ENCODE measurements around the gene ZNF274. TPM values are rescaled to one million over a fixed set of nuclear protein-coding genes. Genes with fewer than 3 reads are reported as not detected.

The ZNF274 gene
- total RNA-seq, 1 experiment from 2014 or later: 34.0 TPM

DNA sequence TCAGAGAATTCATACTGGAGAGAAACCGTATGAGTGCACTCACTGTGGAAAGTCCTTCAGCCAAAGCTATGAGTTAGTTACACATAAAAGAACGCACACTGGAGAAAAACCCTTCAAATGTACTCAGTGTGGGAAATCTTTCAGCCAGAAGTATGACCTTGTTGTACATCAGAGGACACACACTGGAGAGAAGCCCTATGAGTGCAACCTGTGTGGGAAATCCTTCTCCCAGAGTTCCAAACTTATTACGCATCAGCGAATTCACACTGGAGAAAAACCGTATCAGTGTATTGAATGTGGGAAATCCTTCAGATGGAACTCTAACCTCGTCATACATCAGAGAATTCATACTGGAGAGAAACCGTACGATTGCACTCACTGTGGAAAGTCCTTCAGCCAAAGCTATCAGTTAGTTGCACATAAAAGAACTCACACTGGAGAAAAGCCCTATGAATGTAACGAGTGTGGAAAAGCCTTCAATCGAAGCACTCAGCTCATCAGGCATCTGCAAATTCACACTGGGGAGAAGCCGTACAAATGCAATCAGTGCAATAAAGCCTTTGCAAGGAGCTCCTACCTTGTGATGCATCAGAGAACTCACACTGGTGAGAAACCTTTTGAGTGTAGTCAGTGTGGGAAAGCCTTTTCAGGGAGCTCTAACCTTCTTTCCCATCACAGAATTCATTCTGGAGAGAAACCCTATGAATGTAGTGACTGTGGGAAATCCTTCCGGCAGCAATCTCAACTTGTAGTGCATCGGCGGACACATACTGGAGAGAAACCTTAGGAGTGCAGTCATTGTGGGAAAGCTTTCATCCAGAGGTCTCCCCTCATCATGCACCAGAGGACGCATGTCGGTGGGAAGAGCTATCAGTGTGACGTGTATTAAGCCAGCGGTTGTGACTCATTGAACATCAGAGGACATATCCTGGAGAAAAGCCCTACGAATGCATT is 79.4 kb downstream of the ZNF274 start:
- in situ Hi-C loops (cut with HindIII; ENCODE audit: low pct_unique_long_range_greater_than_20kb, low sequenced_read_pairs): no loop called here
- DNase-seq (ENCODE audit: low read depth): peak; percentile 40

DNA sequence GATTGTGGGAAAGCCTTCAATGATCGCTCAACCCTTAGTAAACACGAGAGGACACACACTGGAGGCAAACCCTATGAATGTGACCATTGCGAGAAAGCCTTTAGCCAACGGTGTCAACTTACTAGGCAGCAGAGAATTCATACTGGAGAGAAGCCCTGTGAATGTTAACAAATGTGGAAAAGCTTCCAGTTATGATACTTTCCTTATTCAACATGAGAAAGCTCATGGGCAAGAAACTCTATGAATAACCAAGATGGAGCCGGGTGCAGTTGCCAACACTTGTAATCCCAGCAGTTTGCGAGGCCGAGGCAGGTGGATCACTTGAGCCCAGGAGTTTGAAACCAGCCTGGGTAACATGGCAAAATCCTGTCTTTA is 80.0 kb downstream of the ZNF274 start:
- DNase-seq (ENCODE audit: low read depth): no peak
- in situ Hi-C loops (cut with HindIII; ENCODE audit: low pct_unique_long_range_greater_than_20kb, low sequenced_read_pairs): no loop called here

Other genes starting within 250 kb of the ZNF274 start
- gene ZNF418, start 247.7 kb upstream of the ZNF274 start, total RNA-seq (2014; rRNA removed; shearing (Covaris generic); ENCODE audit: low replicate concordance): not detected in 2 replicates
- 3.2 and 9.1 TPM in 2 replicates for gene ZNF256, start 235.4 kb upstream of the ZNF274 start, total RNA-seq (2014; rRNA removed; shearing (Covaris generic); ENCODE audit: low replicate concordance)
- gene C19orf18, start 208.5 kb upstream of the ZNF274 start, total RNA-seq (2014; rRNA removed; shearing (Covaris generic); ENCODE audit: low replicate concordance): not detected in 2 replicates
- gene ZNF606, start 180.2 kb upstream of the ZNF274 start, total RNA-seq (2014; rRNA removed; shearing (Covaris generic); ENCODE audit: low replicate concordance): 13.0 and 19.5 TPM in 2 replicates
- gene ZSCAN1, start 149.0 kb upstream of the ZNF274 start, total RNA-seq (2014; rRNA removed; shearing (Covaris generic); ENCODE audit: low replicate concordance): 5.0 TPM in 1 of 2 replicates, not detected in the other
- 2.5 and 7.5 TPM in 2 replicates for gene ZNF135, start 123.8 kb upstream of the ZNF274 start, total RNA-seq (2014; rRNA removed; shearing (Covaris generic); ENCODE audit: low replicate concordance)
- gene ZSCAN18, start 84.8 kb upstream of the ZNF274 start, total RNA-seq (2014; rRNA removed; shearing (Covaris generic); ENCODE audit: low replicate concordance): 54.7 and 77.9 TPM in 2 replicates
- 18.7 and 23.9 TPM in 2 replicates for gene ZNF329, start 32.3 kb upstream of the ZNF274 start, total RNA-seq (2014; rRNA removed; shearing (Covaris generic); ENCODE audit: low replicate concordance)
- gene ZNF544, start 45.9 kb downstream of the ZNF274 start, total RNA-seq (2014; rRNA removed; shearing (Covaris generic); ENCODE audit: low replicate concordance): 61.6 and 105 TPM in 2 replicates
- gene ZNF8, start 95.9 kb downstream of the ZNF274 start, total RNA-seq (2014; rRNA removed; shearing (Covaris generic); ENCODE audit: low replicate concordance): 3.0 and 4.9 TPM in 2 replicates
- 38.9 and 46.3 TPM in 2 replicates for gene ERVK3-1, start 122.3 kb downstream of the ZNF274 start, total RNA-seq (2014; rRNA removed; shearing (Covaris generic); ENCODE audit: low replicate concordance)
- 2.1 and 2.3 TPM in 2 replicates for gene ZSCAN22, start 143.9 kb downstream of the ZNF274 start, total RNA-seq (2014; rRNA removed; shearing (Covaris generic); ENCODE audit: low replicate concordance)
- 1.1 and 1.9 TPM in 2 replicates for gene A1BG, start 170.4 kb downstream of the ZNF274 start, total RNA-seq (2014; rRNA removed; shearing (Covaris generic); ENCODE audit: low replicate concordance)
- 0.20 and 0.98 TPM in 2 replicates for gene ZNF497, start 179.7 kb downstream of the ZNF274 start, total RNA-seq (2014; rRNA removed; shearing (Covaris generic); ENCODE audit: low replicate concordance)
- gene ZNF837, start 198.0 kb downstream of the ZNF274 start, total RNA-seq (2014; rRNA removed; shearing (Covaris generic); ENCODE audit: low replicate concordance): 3.3 and 8.2 TPM in 2 replicates
- gene RPS5, start 204.2 kb downstream of the ZNF274 start, total RNA-seq (2014; rRNA removed; shearing (Covaris generic); ENCODE audit: low replicate concordance): 2,221 and 2,324 TPM in 2 replicates
- gene RNF225, start 212.6 kb downstream of the ZNF274 start, total RNA-seq (2014; rRNA removed; shearing (Covaris generic); ENCODE audit: low replicate concordance): not detected in 2 replicates
- 15.2 and 24.6 TPM in 2 replicates for gene ZNF584, start 225.6 kb downstream of the ZNF274 start, total RNA-seq (2014; rRNA removed; shearing (Covaris generic); ENCODE audit: low replicate concordance)

Data from Caki2 (cell line).